IMR-90 (cell line): ENCODE data around the gene NCAM1. TPM values are rescaled to one million over a fixed set of nuclear protein-coding genes. Genes with fewer than 3 reads are reported as not detected.

Experiments used
- ATAC-seq: fragments of 200-7000 bp; cut with Tn5 transposase; 2 replicates; pipeline ENCODE4 v1.9.1; 2020; ENCODE audit warnings: low read depth, mild to moderate bottlenecking, moderate library complexity
- BruUV-seq: library from RNA; stranded (reverse); fragments of 400-500 nt; replicated peaks from 2 replicates; lab custom pipeline; 2021; lab: Mats Ljungman, UMichigan
- CTCF ChIA-PET: fragments of 300-600 bp; formaldehyde crosslinking; extraction: SDS; loops from one replicate; lab custom pipeline; 2021; ENCODE audit warnings: antibody characterized with exemption; lab: Yijun Ruan, JAX
- POLR2A ChIA-PET: fragments of 300-600 bp; sonication (Branson Sonifier 250); formaldehyde crosslinking; loops from one replicate; lab custom pipeline; 2022; ENCODE audit warnings: antibody characterized with exemption; ENCODE audit not compliant: unreplicated experiment; lab: Charles Lee
- DNase-seq: peaks from one replicate; pipeline ENCODE4 v3.0.0; 2013
- H2AFZ ChIP-seq: replicated peaks from 2 replicates; pipeline ENCODE3; 2013; ENCODE audit warnings: low read length, mild to moderate bottlenecking; ENCODE audit not compliant: poor library complexity
- H2AK5ac ChIP-seq: 2 replicates; pipeline ENCODE4 v1.6.1; 2013; ENCODE audit warnings: low read depth, low read length, inconsistent platforms
- H2AK9ac ChIP-seq: replicated peaks from 2 replicates; pipeline ENCODE3; 2013; ENCODE audit warnings: mild to moderate bottlenecking, low read depth, low read length, moderate library complexity; ENCODE audit not compliant: poor library complexity
- H2BK120ac ChIP-seq: 2 replicates; pipeline ENCODE4 v1.6.1; 2013; ENCODE audit warnings: low read depth, low read length, inconsistent platforms
- H2BK15ac ChIP-seq: 3 replicates; pipeline ENCODE4 v1.6.1; 2013; ENCODE audit warnings: low read depth, low read length, inconsistent platforms
- H2BK20ac ChIP-seq: 2 replicates; pipeline ENCODE4 v1.6.1; 2013; ENCODE audit warnings: low read depth, mild to moderate bottlenecking, inconsistent platforms, low read length, moderate library complexity
- H2BK5ac ChIP-seq: 2 replicates; pipeline ENCODE4 v1.6.1; 2013; ENCODE audit warnings: mild to moderate bottlenecking, low read depth, low read length, inconsistent platforms; ENCODE audit not compliant: poor library complexity, severe bottlenecking
- H3K14ac ChIP-seq: replicated peaks from 2 replicates; pipeline ENCODE4 v1.6.1; 2013; ENCODE audit warnings: low read depth, low read length, inconsistent platforms
- H3K18ac ChIP-seq: 2 replicates; pipeline ENCODE4 v1.6.1; 2013; ENCODE audit warnings: low read depth, low read length, control low read depth
- H3K23ac ChIP-seq: 2 replicates; pipeline ENCODE4 v1.6.1; 2013; ENCODE audit warnings: low read depth, low read length, inconsistent platforms
- H3K27ac ChIP-seq: 2 replicates; pipeline ENCODE4 v1.5.1; 2013; ENCODE audit warnings: mild to moderate bottlenecking, control low read depth, low read length; ENCODE audit not compliant: insufficient read depth
- H3K27me3 ChIP-seq: 2 replicates; pipeline ENCODE4 v1.6.1; 2013; ENCODE audit warnings: low read length; ENCODE audit not compliant: control insufficient read depth, insufficient read depth
- H3K36me3 ChIP-seq: 2 replicates; pipeline ENCODE4 v1.6.1; 2013; ENCODE audit warnings: low read length, mixed read lengths; ENCODE audit not compliant: control insufficient read depth, insufficient read depth
- H3K4ac ChIP-seq: 2 replicates; pipeline ENCODE4 v1.6.1; 2013; ENCODE audit warnings: low read depth, low read length, inconsistent platforms
- H3K4me1 ChIP-seq: 2 replicates; pipeline ENCODE4 v1.6.1; 2013; ENCODE audit warnings: low read length, mixed read lengths; ENCODE audit not compliant: control insufficient read depth, insufficient read depth
- H3K4me2 ChIP-seq: 2 replicates; pipeline ENCODE4 v1.6.1; 2013; ENCODE audit warnings: low read depth, mild to moderate bottlenecking, control low read depth, low read length, moderate library complexity
- H3K4me3 ChIP-seq: 2 replicates; pipeline ENCODE4 v1.5.1; 2013; ENCODE audit warnings: low read depth, mild to moderate bottlenecking, control low read depth, low read length, moderate library complexity; ENCODE audit not compliant: insufficient read depth
- H3K56ac ChIP-seq: 2 replicates; pipeline ENCODE4 v1.6.1; 2013; ENCODE audit warnings: low read length, inconsistent platforms; ENCODE audit not compliant: insufficient read depth; ENCODE audit errors: extremely low read depth
- H3K79me1 ChIP-seq, 2 experiments: 2 replicates each; pipeline ENCODE4 v1.6.1; 2013; ENCODE audit warnings: low read length in 2 of 2, inconsistent platforms in 1 of 2, low read depth in 1 of 2
- H3K9ac ChIP-seq: 2 replicates; pipeline ENCODE4 v1.6.1; 2013; ENCODE audit warnings: low read depth, low read length, control low read depth
- H3K9me1 ChIP-seq: 2 replicates; pipeline ENCODE4 v1.6.1; 2013; ENCODE audit warnings: low read length, inconsistent platforms; ENCODE audit not compliant: insufficient read depth
- H3K9me3 ChIP-seq: 2 replicates; pipeline ENCODE4 v1.6.1; 2013; ENCODE audit warnings: low read length; ENCODE audit not compliant: control insufficient read depth, insufficient read depth
- H4K20me1 ChIP-seq: 2 replicates; pipeline ENCODE4 v1.6.1; 2013; ENCODE audit warnings: low read length, inconsistent platforms; ENCODE audit not compliant: insufficient read depth
- H4K5ac ChIP-seq: 2 replicates; pipeline ENCODE4 v1.6.1; 2013; ENCODE audit warnings: mild to moderate bottlenecking, low read depth, low read length, control low read depth
- H4K8ac ChIP-seq, 2 experiments: 2 replicates each; pipeline ENCODE4 v1.6.1; 2013; ENCODE audit warnings: low read depth in 2 of 2, low read length in 2 of 2, control low read depth in 1 of 2, inconsistent platforms in 1 of 2
- H4K91ac ChIP-seq: 2 replicates; pipeline ENCODE4 v1.6.1; 2013; ENCODE audit warnings: low read depth, low read length, inconsistent platforms; ENCODE audit not compliant: insufficient read depth
- BHLHE40 ChIP-seq: fragments of 150-350 bp; IDR thresholded peaks from 2 replicates; pipeline ENCODE4 v1.6.1; 2016; ENCODE audit warnings: mild to moderate bottlenecking, low read depth, low read length
- CEBPB ChIP-seq: IDR thresholded peaks from 2 replicates; pipeline ENCODE4 v1.6.1; 2012; ENCODE audit warnings: low read depth, low read length, improper control_type of control experiment
- CHD1 ChIP-seq: IDR thresholded peaks from 2 replicates; pipeline ENCODE4 v1.6.1; 2012; ENCODE audit warnings: low read depth, low read length, improper control_type of control experiment
- FOS ChIP-seq: fragments of 150-350 bp; IDR thresholded peaks from 2 replicates; pipeline ENCODE4 v1.6.1; 2016; ENCODE audit warnings: low read depth, low read length
- MAFK ChIP-seq: IDR thresholded peaks from 2 replicates; pipeline ENCODE4 v1.6.1; 2012; ENCODE audit warnings: low read depth, low read length, improper control_type of control experiment
- MAZ ChIP-seq: IDR thresholded peaks from 2 replicates; pipeline ENCODE4 v1.6.1; 2012; ENCODE audit warnings: low read depth, mild to moderate bottlenecking, low read length, improper control_type of control experiment, moderate library complexity, borderline replicate concordance
- MXI1 ChIP-seq: IDR thresholded peaks from 2 replicates; pipeline ENCODE4 v1.6.1; 2012; ENCODE audit warnings: low read depth, mild to moderate bottlenecking, low read length, moderate library complexity, borderline replicate concordance
- NFE2L2 ChIP-seq: fragments of 150-350 bp; IDR thresholded peaks from 2 replicates; pipeline ENCODE4 v1.6.1; 2016; ENCODE audit warnings: low read depth, mild to moderate bottlenecking, low read length
- POLR2A ChIP-seq: IDR thresholded peaks from 2 replicates; pipeline ENCODE4 v1.6.1; 2012; ENCODE audit warnings: mild to moderate bottlenecking, low read depth, low read length
- RAD21 ChIP-seq: IDR thresholded peaks from 2 replicates; pipeline ENCODE4 v1.6.1; 2012; ENCODE audit warnings: low read length, improper control_type of control experiment
- RCOR1 ChIP-seq: IDR thresholded peaks from 2 replicates; pipeline ENCODE4 v1.6.1; 2012; ENCODE audit warnings: mild to moderate bottlenecking, low read length, improper control_type of control experiment; ENCODE audit not compliant: insufficient replicate concordance
- RFX5 ChIP-seq: IDR thresholded peaks from 2 replicates; pipeline ENCODE4 v1.8.0; 2012; ENCODE audit warnings: low read depth, mild to moderate bottlenecking, low read length, moderate library complexity
- SMC3 ChIP-seq: fragments of 150-350 bp; IDR thresholded peaks from 2 replicates; pipeline ENCODE4 v1.6.1; 2016; ENCODE audit warnings: low read depth, mild to moderate bottlenecking, antibody characterized with exemption, low read length, moderate library complexity
- WGBS, 2 experiments: methylation state at CpG; one replicate each; pipeline versions ENCODE4 v1.1.5 to v1.1.7; 2013; ENCODE audit warnings: missing lambda C conversion rate in 2 of 2; ENCODE audit not compliant: insufficient read length in 1 of 2; ENCODE audit errors: extremely low coverage in 2 of 2; 5-methylcytosine and 5-hydroxymethylcytosine counted together
- dilution Hi-C: fragments of 300-500 bp; cut with HindIII; formaldehyde crosslinking; loops from one replicate; pipeline ENCODE4 v1.14.3; 2018; ENCODE audit warnings: low sequenced_read_pairs; ENCODE audit not compliant: unreplicated experiment
- in situ Hi-C: fragments of 300-500 bp; cut with MboI; formaldehyde crosslinking; loops from 3 replicates; pipeline ENCODE4 v1.14.3; 2019; ENCODE audit warnings: low sequenced_read_pairs, inconsistent platforms, mixed read lengths
- intact Hi-C: fragments of 100-400 bp; cut with micrococcal nuclease; formaldehyde crosslinking; loops from 2 replicates; pipeline ENCODE4 v1.10.0; 2022
- polyA plus RNA-seq, 3 experiments: library from polyadenylated mRNA; depleted of rRNA; stranded (reverse); fragments of >200 nt; gene quantifications; 2 replicates each; pipeline ENCODE4 v1.2.3, GENCODE V29; 2012; ENCODE audit warnings: low replicate concordance in 1 of 3
- total RNA-seq: library from RNA; depleted of rRNA; stranded (reverse); fragments of >200 nt; gene quantifications from 2 replicates; pipeline ENCODE4 v1.2.3, GENCODE V29; 2012
- TF ChIP-seq, protein P1 (sequence below): fragments of 150-350 bp; IDR thresholded peaks from 2 replicates; pipeline ENCODE4 v1.6.1; 2016; ENCODE audit warnings: low read depth, mild to moderate bottlenecking, low read length, moderate library complexity, borderline replicate concordance
- TF ChIP-seq, protein P2 (sequence below): conservative IDR thresholded peaks from 2 replicates; pipeline ENCODE4 v1.5.1; 2012; ENCODE audit warnings: mild to moderate bottlenecking, low read depth, low read length, improper control_type of control experiment
- TF ChIP-seq, protein P3 (sequence below): fragments of 150-350 bp; IDR thresholded peaks from 2 replicates; pipeline ENCODE4 v1.6.1; 2017; ENCODE audit warnings: mild to moderate bottlenecking, antibody characterized with exemption, low read length, low read depth

The NCAM1 gene
- total and polyA plus RNA-seq, 2 of the 4 experiments (the other 2 are of a cell fraction) = 0.09 to 0.18 TPM

DNA sequence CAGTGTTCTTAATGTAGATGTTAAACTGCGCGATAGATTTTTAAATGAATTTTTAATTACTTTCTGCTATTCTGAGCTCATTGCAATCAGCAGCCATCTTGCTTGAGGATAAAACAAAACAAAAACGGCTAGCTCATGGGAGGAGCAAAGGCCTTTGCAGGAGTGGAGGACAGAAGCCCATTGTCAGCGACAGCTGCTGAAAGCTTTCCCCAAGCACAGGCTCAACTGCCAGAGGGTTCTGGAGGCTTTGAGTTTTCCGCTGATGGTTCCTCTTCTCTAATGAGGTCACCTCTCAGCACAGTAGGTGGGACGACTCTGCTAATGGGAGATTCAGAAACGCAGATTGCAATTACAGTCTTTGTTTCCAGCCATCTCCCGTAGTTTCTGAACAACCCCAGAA lies 186.0 kb downstream of the NCAM1 start:
- Histone ChIP-seq H4K5ac (no peak overlapping the region), H3K4me2 (no peak overlapping the region), H4K8ac (no peak overlapping the region), H3K27ac (no peak overlapping the region), H3K36me3 (no peaks in the 10 kb centered on the region), H3K4me1 (no peaks in the 10 kb centered on the region), H2BK120ac (no peak overlapping the region), H2BK20ac (no peak overlapping the region), H3K18ac (no peak overlapping the region), H2AK5ac (no peak overlapping the region), H3K4me3 (no peak overlapping the region), H2BK15ac (no peak overlapping the region), H3K23ac (no peak overlapping the region), H2BK5ac (no peak overlapping the region), H3K27me3 (no peaks in the 10 kb centered on the region), H3K14ac (no peak overlapping the region), H4K91ac (no peak overlapping the region), H2AK9ac (no peak overlapping the region), H3K79me1 (no peaks in the 10 kb centered on the region), H3K9me1 (no peaks in the 10 kb centered on the region), H2AFZ (no peak overlapping the region), H4K20me1 (no peaks in the 10 kb centered on the region), H3K9ac (no peak overlapping the region), H3K56ac (no peak overlapping the region), H3K9me3 (peaks cover 1% of the 10 kb centered on the region), H3K4ac (no peak overlapping the region)
- intact Hi-C loops = no loop called here
- dilution Hi-C loops = no loop called here
- BruUV-seq = no TSS peak
- ChIA-PET CTCF (no interaction called here), POLR2A (no interaction called here)
- WGBS, 2 experiments = 26% methylated on average over 3 of the region's 8 CpGs; no CpG with 5 or more reads in 1 of the 2 experiments
- ATAC-seq (no peak), DNase-seq (no peak)
- TF ChIP-seq BHLHE40 (no peak), SMC3 (no peak), MAFK (no peak), CEBPB (no peak), MXI1 (no peak), FOS (no peak), RAD21 (no peak), MAZ (no peak), RFX5 (no peak), RCOR1 (no peak), CHD1 (no peak), NFE2L2 (no peak), POLR2A (no peak)
- TF ChIP-seq, protein P1, sequence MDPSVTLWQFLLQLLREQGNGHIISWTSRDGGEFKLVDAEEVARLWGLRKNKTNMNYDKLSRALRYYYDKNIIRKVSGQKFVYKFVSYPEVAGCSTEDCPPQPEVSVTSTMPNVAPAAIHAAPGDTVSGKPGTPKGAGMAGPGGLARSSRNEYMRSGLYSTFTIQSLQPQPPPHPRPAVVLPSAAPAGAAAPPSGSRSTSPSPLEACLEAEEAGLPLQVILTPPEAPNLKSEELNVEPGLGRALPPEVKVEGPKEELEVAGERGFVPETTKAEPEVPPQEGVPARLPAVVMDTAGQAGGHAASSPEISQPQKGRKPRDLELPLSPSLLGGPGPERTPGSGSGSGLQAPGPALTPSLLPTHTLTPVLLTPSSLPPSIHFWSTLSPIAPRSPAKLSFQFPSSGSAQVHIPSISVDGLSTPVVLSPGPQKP = no peak
- TF ChIP-seq, protein P2, sequence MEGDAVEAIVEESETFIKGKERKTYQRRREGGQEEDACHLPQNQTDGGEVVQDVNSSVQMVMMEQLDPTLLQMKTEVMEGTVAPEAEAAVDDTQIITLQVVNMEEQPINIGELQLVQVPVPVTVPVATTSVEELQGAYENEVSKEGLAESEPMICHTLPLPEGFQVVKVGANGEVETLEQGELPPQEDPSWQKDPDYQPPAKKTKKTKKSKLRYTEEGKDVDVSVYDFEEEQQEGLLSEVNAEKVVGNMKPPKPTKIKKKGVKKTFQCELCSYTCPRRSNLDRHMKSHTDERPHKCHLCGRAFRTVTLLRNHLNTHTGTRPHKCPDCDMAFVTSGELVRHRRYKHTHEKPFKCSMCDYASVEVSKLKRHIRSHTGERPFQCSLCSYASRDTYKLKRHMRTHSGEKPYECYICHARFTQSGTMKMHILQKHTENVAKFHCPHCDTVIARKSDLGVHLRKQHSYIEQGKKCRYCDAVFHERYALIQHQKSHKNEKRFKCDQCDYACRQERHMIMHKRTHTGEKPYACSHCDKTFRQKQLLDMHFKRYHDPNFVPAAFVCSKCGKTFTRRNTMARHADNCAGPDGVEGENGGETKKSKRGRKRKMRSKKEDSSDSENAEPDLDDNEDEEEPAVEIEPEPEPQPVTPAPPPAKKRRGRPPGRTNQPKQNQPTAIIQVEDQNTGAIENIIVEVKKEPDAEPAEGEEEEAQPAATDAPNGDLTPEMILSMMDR = no peak
- TF ChIP-seq, protein P3, sequence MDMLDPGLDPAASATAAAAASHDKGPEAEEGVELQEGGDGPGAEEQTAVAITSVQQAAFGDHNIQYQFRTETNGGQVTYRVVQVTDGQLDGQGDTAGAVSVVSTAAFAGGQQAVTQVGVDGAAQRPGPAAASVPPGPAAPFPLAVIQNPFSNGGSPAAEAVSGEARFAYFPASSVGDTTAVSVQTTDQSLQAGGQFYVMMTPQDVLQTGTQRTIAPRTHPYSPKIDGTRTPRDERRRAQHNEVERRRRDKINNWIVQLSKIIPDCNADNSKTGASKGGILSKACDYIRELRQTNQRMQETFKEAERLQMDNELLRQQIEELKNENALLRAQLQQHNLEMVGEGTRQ = no peak
- in situ Hi-C loops = no loop called here
